ENCODE data around the gene CNKSR2. TPM values are rescaled to one million over a fixed set of nuclear protein-coding genes. Genes with fewer than 3 reads are reported as not detected.

CNKSR2 gene
- total and polyA plus RNA-seq, 2 donors: 1.2 to 16.1 TPM

GRCh38 chrX:21586001-21586400 lies 211.8 kb downstream of the CNKSR2 start:
- Histone ChIP-seq H3K4me1 (ENCODE audit: insufficient read depth) (no peaks in the 10 kb centered on the region), H3K4me3 (ENCODE audit: low read depth, low read length) (no peak overlapping the region), H3K27ac (ENCODE audit: low read depth) (no peak overlapping the region), H3K36me3 (ENCODE audit: insufficient read depth) (no peaks in the 10 kb centered on the region)
- 97% methylated on average over 3 of the region's 3 CpGs for WGBS
- no peak for DNase-seq (ENCODE audit: extremely low spot score)

GRCh38 chrX:21590012-21590776 lies 216.0 kb downstream of the CNKSR2 start:
- H3K4me3 ChIP-seq (ENCODE audit: low read depth, low read length): no peak overlapping the region
- no peak for DNase-seq (ENCODE audit: extremely low spot score)
- 91% methylated on average over 4 of the region's 4 CpGs for WGBS
- H3K27ac ChIP-seq (ENCODE audit: low read depth): no peak overlapping the region
- H3K36me3 ChIP-seq (ENCODE audit: insufficient read depth): no peaks in the 10 kb centered on the region
- H3K4me1 ChIP-seq (ENCODE audit: insufficient read depth): no peaks in the 10 kb centered on the region

- Histone ChIP-seq H3K4me3 (ENCODE audit: low read depth, low read length) (no peak overlapping the region), H3K36me3 (ENCODE audit: insufficient read depth) (no peaks in the 10 kb centered on the region), H3K4me1 (ENCODE audit: insufficient read depth) (no peaks in the 10 kb centered on the region), H3K27ac (ENCODE audit: low read depth) (no peak overlapping the region)
- DNase-seq (ENCODE audit: extremely low spot score): no peak
Observed at GRCh38 chrX:21606002-21606401, 231.8 kb downstream of the CNKSR2 start.

- no peak for DNase-seq (ENCODE audit: extremely low spot score)
- Histone ChIP-seq H3K27ac (ENCODE audit: low read depth) (no peak overlapping the region), H3K36me3 (ENCODE audit: insufficient read depth) (no peaks in the 10 kb centered on the region), H3K4me1 (ENCODE audit: insufficient read depth) (no peaks in the 10 kb centered on the region), H3K4me3 (ENCODE audit: low read depth, low read length) (no peak overlapping the region)
- 54% methylated on average over 1 of the region's 1 CpG for WGBS
Observed at GRCh38 chrX:21610168-21610567, 235.9 kb downstream of the CNKSR2 start.

GRCh38 chrX:21612154-21612553 lies 237.9 kb downstream of the CNKSR2 start:
- no peak overlapping the region for H3K4me3 ChIP-seq (ENCODE audit: low read depth, low read length)
- 61% methylated on average over 5 of the region's 5 CpGs for WGBS
- DNase-seq (ENCODE audit: extremely low spot score): no peak
- no peak overlapping the region for H3K27ac ChIP-seq (ENCODE audit: low read depth)
- no peaks in the 10 kb centered on the region for H3K4me1 ChIP-seq (ENCODE audit: insufficient read depth)
- no peaks in the 10 kb centered on the region for H3K36me3 ChIP-seq (ENCODE audit: insufficient read depth)

GRCh38 chrX:21616386-21616785 lies 242.2 kb downstream of the CNKSR2 start:
- 76% methylated on average over 1 of the region's 1 CpG for WGBS
- Histone ChIP-seq H3K4me1 (ENCODE audit: insufficient read depth) (no peaks in the 10 kb centered on the region), H3K27ac (ENCODE audit: low read depth) (no peak overlapping the region), H3K4me3 (ENCODE audit: low read depth, low read length) (no peak overlapping the region), H3K36me3 (ENCODE audit: insufficient read depth) (no peaks in the 10 kb centered on the region)
- DNase-seq (ENCODE audit: extremely low spot score): no peak

- Histone ChIP-seq H3K4me3 (ENCODE audit: low read depth, low read length) (no peak overlapping the region), H3K4me1 (ENCODE audit: insufficient read depth) (no peaks in the 10 kb centered on the region), H3K36me3 (ENCODE audit: insufficient read depth) (no peaks in the 10 kb centered on the region), H3K27ac (ENCODE audit: low read depth) (no peak overlapping the region)
- no peak for DNase-seq (ENCODE audit: extremely low spot score)
- 94% methylated on average over 2 of the region's 2 CpGs for WGBS
Observed at GRCh38 chrX:21620234-21620633, 246.0 kb downstream of the CNKSR2 start.

- DNase-seq (ENCODE audit: extremely low spot score): no peak
- no peak overlapping the region for H3K4me3 ChIP-seq (ENCODE audit: low read depth, low read length)
- no peak overlapping the region for H3K27ac ChIP-seq (ENCODE audit: low read depth)
- no peaks in the 10 kb centered on the region for H3K4me1 ChIP-seq (ENCODE audit: insufficient read depth)
- no peaks in the 10 kb centered on the region for H3K36me3 ChIP-seq (ENCODE audit: insufficient read depth)
Observed at GRCh38 chrX:21623778-21624501, 249.7 kb downstream of the CNKSR2 start.

- Histone ChIP-seq H3K36me3 (ENCODE audit: insufficient read depth) (no peaks in the 10 kb centered on the region), H3K4me1 (ENCODE audit: insufficient read depth) (no peaks in the 10 kb centered on the region), H3K4me3 (ENCODE audit: low read depth, low read length) (no peak overlapping the region), H3K27ac (ENCODE audit: low read depth) (no peak overlapping the region)
- WGBS: 34% methylated on average over 2 of the region's 2 CpGs
- DNase-seq (ENCODE audit: extremely low spot score): no peak
Observed at GRCh38 chrX:21632027-21632426, 257.8 kb downstream of the CNKSR2 start.

GRCh38 chrX:21638311-21638710 lies 264.1 kb downstream of the CNKSR2 start:
- Histone ChIP-seq H3K4me1 (ENCODE audit: insufficient read depth) (no peaks in the 10 kb centered on the region), H3K36me3 (ENCODE audit: insufficient read depth) (no peaks in the 10 kb centered on the region), H3K4me3 (ENCODE audit: low read depth, low read length) (no peak overlapping the region), H3K27ac (ENCODE audit: low read depth) (no peak overlapping the region)
- WGBS: 100% methylated on average over 2 of the region's 2 CpGs
- DNase-seq (ENCODE audit: extremely low spot score): no peak

- Histone ChIP-seq H3K4me3 (ENCODE audit: low read depth, low read length) (no peak overlapping the region), H3K27ac (ENCODE audit: low read depth) (no peak overlapping the region), H3K36me3 (ENCODE audit: insufficient read depth) (no peaks in the 10 kb centered on the region), H3K4me1 (ENCODE audit: insufficient read depth) (no peaks in the 10 kb centered on the region)
- 88% methylated on average over 3 of the region's 3 CpGs for WGBS
- DNase-seq (ENCODE audit: extremely low spot score): no peak
Observed at GRCh38 chrX:21639775-21640174, 265.6 kb downstream of the CNKSR2 start.

GRCh38 chrX:21645431-21645830 lies 271.2 kb downstream of the CNKSR2 start:
- DNase-seq (ENCODE audit: extremely low spot score): no peak
- H3K4me3 ChIP-seq (ENCODE audit: low read depth, low read length): no peak overlapping the region
- no peaks in the 10 kb centered on the region for H3K4me1 ChIP-seq (ENCODE audit: insufficient read depth)
- no peak overlapping the region for H3K27ac ChIP-seq (ENCODE audit: low read depth)
- no peaks in the 10 kb centered on the region for H3K36me3 ChIP-seq (ENCODE audit: insufficient read depth)

- Histone ChIP-seq H3K27ac (ENCODE audit: low read depth) (no peak overlapping the region), H3K36me3 (ENCODE audit: insufficient read depth) (no peaks in the 10 kb centered on the region), H3K4me3 (ENCODE audit: low read depth, low read length) (no peak overlapping the region), H3K4me1 (ENCODE audit: insufficient read depth) (no peaks in the 10 kb centered on the region)
- DNase-seq (ENCODE audit: extremely low spot score): no peak
- 82% methylated on average over 3 of the region's 3 CpGs for WGBS
Observed at GRCh38 chrX:21645886-21646285, 271.7 kb downstream of the CNKSR2 start.

GRCh38 chrX:21655901-21656586 lies 281.8 kb downstream of the CNKSR2 start:
- H3K27ac ChIP-seq (ENCODE audit: low read depth): no peak overlapping the region
- H3K4me1 ChIP-seq (ENCODE audit: insufficient read depth): no peaks in the 10 kb centered on the region
- 22% methylated on average over 76 of the region's 76 CpGs for WGBS
- H3K36me3 ChIP-seq (ENCODE audit: insufficient read depth): no peaks in the 10 kb centered on the region
- H3K4me3 ChIP-seq (ENCODE audit: low read depth, low read length): no peak overlapping the region
- DNase-seq (ENCODE audit: extremely low spot score): no peak

Data from urinary bladder (tissue), 4 donors.